Brain microvascular endothelial cell (primary cell): Measurements from ENCODE around the gene BRIP1.

ENCODE experiments used
- DNase-seq: peaks from one replicate; pipeline ENCODE4 v3.0.0-alpha.2; 2020
- H3K27ac ChIP-seq: fragments of 250-450 bp; sonication (Bioruptor Pico); 2 replicates; pipeline ENCODE4 v1.5.1; 2020; ENCODE audit warnings: mild to moderate bottlenecking, moderate library complexity
- H3K27me3 ChIP-seq: fragments of 250-450 bp; sonication (Bioruptor Pico); replicated peaks from 2 replicates; pipeline ENCODE4 v1.5.1; 2020; ENCODE audit warnings: mild to moderate bottlenecking
- H3K36me3 ChIP-seq: fragments of 250-450 bp; sonication (Bioruptor Pico); replicated peaks from 2 replicates; pipeline ENCODE4 v1.5.1; 2020; ENCODE audit warnings: mild to moderate bottlenecking
- H3K4me3 ChIP-seq: 2 replicates; pipeline ENCODE4 v1.5.1; 2011; ENCODE audit warnings: low read depth, mild to moderate bottlenecking, control low read depth, low read length, moderate library complexity
- in situ Hi-C: cut with HindIII; loops from 2 replicates; pipeline ENCODE4 v1.10.0; 2017; ENCODE audit warnings: low sequenced_read_pairs, low pct_ligation_motif_present
- TF ChIP-seq, protein P1 (sequence below): IDR thresholded peaks from 2 replicates; pipeline ENCODE4 v1.5.1; 2011; ENCODE audit warnings: low read depth, mild to moderate bottlenecking, moderate library complexity, low read length, control low read depth, inconsistent platforms; ENCODE audit errors: missing control alignments

Gene BRIP1

DNA sequence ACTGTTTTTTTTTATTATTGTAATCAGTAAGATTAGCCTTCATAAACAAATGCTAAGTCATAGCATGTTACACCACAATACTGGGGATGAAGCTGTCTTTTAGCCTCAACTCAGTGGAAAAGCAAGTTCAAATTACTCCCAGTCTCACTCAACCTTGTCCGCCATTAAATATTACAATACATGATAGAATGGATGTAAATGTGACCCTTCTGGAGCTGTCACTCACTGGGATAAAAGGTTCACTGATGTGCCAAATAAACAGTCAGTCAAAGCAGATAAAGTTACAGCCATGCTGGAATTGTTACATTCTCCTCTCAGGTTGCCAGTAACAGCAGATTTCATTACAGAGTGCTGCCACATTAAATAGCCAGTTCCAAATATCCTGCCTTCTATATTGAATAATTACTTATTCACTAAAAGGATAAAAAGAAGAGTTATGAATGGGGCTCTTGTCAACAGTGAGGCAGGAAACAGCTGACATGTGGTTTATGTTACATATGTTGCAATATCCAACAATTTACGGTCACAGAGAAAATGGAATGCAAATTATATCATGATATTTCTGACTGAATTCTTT, 53.4 kb downstream of the BRIP1 start:
- Histone ChIP-seq H3K27me3 (no peaks in the 10 kb centered on the region), H3K4me3 (no peak overlapping the region), H3K27ac (peak overlapping the region; percentile 62), H3K36me3 (no peaks in the 10 kb centered on the region)
- in situ Hi-C loops = no loop called here
- DNase-seq = peak; percentile 12
- TF ChIP-seq, protein P1, sequence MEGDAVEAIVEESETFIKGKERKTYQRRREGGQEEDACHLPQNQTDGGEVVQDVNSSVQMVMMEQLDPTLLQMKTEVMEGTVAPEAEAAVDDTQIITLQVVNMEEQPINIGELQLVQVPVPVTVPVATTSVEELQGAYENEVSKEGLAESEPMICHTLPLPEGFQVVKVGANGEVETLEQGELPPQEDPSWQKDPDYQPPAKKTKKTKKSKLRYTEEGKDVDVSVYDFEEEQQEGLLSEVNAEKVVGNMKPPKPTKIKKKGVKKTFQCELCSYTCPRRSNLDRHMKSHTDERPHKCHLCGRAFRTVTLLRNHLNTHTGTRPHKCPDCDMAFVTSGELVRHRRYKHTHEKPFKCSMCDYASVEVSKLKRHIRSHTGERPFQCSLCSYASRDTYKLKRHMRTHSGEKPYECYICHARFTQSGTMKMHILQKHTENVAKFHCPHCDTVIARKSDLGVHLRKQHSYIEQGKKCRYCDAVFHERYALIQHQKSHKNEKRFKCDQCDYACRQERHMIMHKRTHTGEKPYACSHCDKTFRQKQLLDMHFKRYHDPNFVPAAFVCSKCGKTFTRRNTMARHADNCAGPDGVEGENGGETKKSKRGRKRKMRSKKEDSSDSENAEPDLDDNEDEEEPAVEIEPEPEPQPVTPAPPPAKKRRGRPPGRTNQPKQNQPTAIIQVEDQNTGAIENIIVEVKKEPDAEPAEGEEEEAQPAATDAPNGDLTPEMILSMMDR = no peak

DNA sequence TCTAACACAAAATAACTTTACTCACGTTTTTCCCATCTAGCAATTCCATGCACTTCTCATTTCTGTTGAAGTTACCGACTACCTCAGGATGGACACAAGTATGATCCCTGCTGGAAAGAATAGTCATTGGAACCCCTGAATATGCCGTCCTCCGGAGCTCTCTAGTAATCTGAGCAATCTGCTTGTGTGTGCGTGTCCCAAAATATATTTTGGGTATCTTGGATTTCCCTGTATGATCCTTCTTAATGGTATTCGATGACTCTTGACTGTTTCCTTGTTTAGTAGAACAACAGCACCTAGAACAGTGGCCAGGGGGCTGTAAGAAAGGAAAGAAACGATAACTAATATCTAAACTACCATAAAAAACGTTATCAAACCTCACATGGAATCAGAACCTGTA, 54.9 kb downstream of the BRIP1 start:
- Histone ChIP-seq H3K27ac (no peak overlapping the region), H3K27me3 (no peaks in the 10 kb centered on the region), H3K36me3 (no peaks in the 10 kb centered on the region), H3K4me3 (no peak overlapping the region)
- TF ChIP-seq, protein P1 = no peak
- DNase-seq = no peak
- in situ Hi-C loops = no loop called here

DNA sequence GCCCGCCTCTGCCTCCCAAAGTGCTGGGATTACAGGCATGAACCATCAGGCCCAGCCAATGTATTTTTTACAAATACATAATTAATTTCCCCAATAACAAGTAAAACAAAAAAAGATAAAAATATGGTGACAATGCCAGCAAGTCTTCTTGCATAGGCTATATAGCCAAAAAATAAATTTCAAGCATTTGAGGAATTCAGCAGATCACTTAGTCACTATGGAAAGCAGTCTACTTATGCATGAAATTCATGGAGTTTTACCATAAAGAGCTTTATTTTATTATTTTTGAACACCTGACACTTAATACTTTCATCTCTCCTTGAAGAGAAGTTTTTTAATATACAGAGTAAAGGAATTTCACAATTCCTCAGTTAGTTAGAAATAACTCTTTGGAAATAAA, 56.4 kb downstream of the BRIP1 start:
- H3K27ac ChIP-seq = no peak overlapping the region
- in situ Hi-C loops = no loop called here
- no peak for DNase-seq
- TF ChIP-seq, protein P1 = no peak
- H3K4me3 ChIP-seq = no peak overlapping the region
- no peaks in the 10 kb centered on the region for H3K36me3 ChIP-seq
- H3K27me3 ChIP-seq = no peaks in the 10 kb centered on the region

DNA sequence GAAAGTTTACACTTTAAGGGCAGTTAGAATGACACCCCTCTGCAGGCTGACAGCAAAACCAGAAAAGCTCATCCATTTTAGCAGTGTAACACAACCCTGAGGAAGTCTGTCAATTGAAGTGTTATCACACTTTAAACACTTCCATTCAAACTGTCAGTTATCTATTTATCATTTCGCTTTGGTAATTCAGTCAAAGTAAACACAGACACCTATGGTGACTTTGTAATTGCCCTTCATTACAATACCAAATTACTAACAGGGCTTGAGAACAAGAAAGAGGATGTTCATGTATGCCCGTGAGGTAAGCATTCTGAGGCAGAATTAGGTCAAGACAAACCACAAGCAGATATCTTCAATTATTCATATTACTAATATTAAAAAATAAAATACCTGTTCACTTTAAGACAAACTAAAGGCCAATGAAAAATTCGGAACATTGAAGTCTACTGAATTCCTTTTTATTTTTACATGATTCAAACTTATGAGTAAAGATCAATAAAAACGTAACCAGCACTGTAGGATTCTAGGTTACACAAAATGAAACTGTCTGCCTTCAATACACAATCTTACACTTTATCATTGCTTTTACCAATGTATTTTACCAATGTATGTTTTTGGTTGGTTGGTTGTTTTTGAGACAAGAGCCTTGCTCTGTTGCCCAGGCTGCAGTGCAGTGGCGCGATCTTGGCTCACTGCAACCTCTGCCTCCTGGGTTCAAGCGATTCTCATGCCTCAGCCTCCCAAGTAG, 57.1 kb downstream of the BRIP1 start:
- no peak for DNase-seq
- no peaks in the 10 kb centered on the region for H3K36me3 ChIP-seq
- TF ChIP-seq, protein P1 = no peak
- H3K27ac ChIP-seq = peak overlapping the region; percentile 6
- H3K4me3 ChIP-seq = no peak overlapping the region
- H3K27me3 ChIP-seq = no peaks in the 10 kb centered on the region
- in situ Hi-C loops = no loop called here

DNA sequence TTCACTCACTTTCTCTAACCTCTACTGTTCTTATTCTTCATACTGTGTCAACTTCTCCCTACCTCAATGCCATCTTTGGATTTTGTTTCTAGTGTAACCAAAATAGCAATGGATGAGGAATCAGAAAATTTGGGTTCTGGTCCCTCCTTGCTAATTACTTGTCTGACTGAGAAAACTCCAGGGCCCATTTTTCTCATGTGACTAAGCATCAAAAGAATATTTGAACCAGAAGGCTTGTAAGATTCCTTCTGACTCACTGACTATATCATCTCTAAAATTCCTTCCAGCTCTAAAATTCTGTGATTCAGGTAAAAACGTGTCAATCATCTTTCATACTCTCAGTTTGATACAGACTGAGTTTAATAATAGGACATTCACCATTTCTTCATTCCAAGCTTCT, 57.9 kb downstream of the BRIP1 start:
- TF ChIP-seq, protein P1 = no peak
- peak; percentile 27 for DNase-seq
- Histone ChIP-seq H3K27ac (peak overlapping the region; percentile 40), H3K36me3 (no peaks in the 10 kb centered on the region), H3K4me3 (no peak overlapping the region), H3K27me3 (no peaks in the 10 kb centered on the region)
- in situ Hi-C loops = no loop called here
